Peyer's patch (tissue), 4 donors: ENCODE data around the gene OXA1L.

ENCODE experiments used
- POLR2A ChIP-seq, 2 donors: fragments of 450-650 bp; IDR thresholded peaks; one replicate each; pipeline ENCODE4 v1.5.1; 2017; ENCODE audit warnings: antibody characterized with exemption in 2 of 2, mild to moderate bottlenecking in 2 of 2, moderate library complexity in 2 of 2
- TF ChIP-seq, protein P1 (sequence below), 6 experiments: fragments of 450-650 bp in 4 of 6; fragments of 200-600 bp in 2 of 6; sonication (generic) in 1 of 6; IDR thresholded peaks; one replicate each; pipeline ENCODE4 v1.5.1; 2017 to 2019; ENCODE audit warnings: antibody characterized with exemption in 6 of 6, mild to moderate bottlenecking in 3 of 6, moderate library complexity in 1 of 6

DNA sequence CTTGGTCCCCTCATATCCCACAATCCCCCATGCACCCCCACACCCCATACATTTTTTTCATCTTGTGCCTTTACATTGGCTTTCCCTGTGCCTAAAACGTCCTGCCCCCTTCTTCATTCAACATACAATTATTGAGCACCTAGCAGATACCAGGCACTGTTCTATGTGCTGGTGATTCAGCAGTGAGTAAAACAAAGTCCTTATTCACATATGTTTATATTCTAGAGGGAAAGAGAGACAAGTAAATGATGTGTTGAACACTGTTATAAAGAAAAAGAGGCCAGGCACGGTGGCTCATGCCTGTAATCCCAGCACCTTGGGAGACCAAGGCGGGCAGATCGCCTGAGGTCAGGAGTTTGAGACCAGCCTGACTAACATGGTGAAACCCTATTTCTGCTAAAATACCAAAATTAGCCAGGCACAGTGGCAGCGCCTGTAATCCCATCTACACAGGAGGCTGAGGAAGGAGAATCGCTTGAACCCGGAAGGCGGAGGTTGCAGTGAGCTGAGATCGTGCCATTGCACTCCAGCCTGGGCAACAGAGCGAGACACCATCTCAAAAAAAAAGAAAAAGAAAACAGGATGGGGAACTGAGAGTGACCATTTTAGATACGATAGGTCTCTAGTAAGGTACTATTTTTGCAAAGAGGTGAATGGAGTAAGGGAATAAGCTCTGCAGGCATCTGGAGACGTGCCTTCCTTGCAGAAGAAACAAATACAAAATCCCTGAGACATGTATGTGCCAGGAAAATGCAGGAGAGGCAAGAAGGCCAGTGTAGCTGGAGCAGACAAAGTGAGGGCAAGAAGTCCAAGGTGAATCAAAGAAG lies 36.6 kb downstream of the OXA1L start:
- TF ChIP-seq, protein P1, sequence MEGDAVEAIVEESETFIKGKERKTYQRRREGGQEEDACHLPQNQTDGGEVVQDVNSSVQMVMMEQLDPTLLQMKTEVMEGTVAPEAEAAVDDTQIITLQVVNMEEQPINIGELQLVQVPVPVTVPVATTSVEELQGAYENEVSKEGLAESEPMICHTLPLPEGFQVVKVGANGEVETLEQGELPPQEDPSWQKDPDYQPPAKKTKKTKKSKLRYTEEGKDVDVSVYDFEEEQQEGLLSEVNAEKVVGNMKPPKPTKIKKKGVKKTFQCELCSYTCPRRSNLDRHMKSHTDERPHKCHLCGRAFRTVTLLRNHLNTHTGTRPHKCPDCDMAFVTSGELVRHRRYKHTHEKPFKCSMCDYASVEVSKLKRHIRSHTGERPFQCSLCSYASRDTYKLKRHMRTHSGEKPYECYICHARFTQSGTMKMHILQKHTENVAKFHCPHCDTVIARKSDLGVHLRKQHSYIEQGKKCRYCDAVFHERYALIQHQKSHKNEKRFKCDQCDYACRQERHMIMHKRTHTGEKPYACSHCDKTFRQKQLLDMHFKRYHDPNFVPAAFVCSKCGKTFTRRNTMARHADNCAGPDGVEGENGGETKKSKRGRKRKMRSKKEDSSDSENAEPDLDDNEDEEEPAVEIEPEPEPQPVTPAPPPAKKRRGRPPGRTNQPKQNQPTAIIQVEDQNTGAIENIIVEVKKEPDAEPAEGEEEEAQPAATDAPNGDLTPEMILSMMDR (IDR thresholded peaks at IDR 0.05) = no peak
- no peak for TF ChIP-seq POLR2A (IDR thresholded peaks at IDR 0.05)
